GM18870 (cell line): Measurements from ENCODE around the gene SNX24.
A peak's percentile ranks its signal among the peaks of the same experiment; 100 is the strongest.

Experiments
- ATAC-seq: cut with Tn5 transposase; IDR thresholded peaks from one replicate; pipeline ENCODE4 v1.9.1; 2021; ENCODE audit warnings: moderate library complexity; ENCODE audit not compliant: unreplicated experiment

SNX24 gene

GRCh38 chr5:123000731-123001130 lies 155.3 kb downstream of the SNX24 start:
- no peak for ATAC-seq

GRCh38 chr5:123001808-123002207 lies 156.4 kb downstream of the SNX24 start:
- ATAC-seq: no peak

- no peak for ATAC-seq
These were observed 161.8 kb downstream of the SNX24 start for GRCh38 chr5:123007182-123007581.

- ATAC-seq: no peak
These were observed 162.3 kb downstream of the SNX24 start for GRCh38 chr5:123007754-123008153.

- ATAC-seq: no peak
These were observed 166.9 kb downstream of the SNX24 start for GRCh38 chr5:123012321-123012720.

GRCh38 chr5:123014689-123015088 lies 169.3 kb downstream of the SNX24 start:
- ATAC-seq: no peak

- ATAC-seq: no peak
These were observed 182.8 kb downstream of the SNX24 start for GRCh38 chr5:123028222-123028621.

GRCh38 chr5:123033157-123033671 lies 187.8 kb downstream of the SNX24 start:
- no peak for ATAC-seq

GRCh38 chr5:123035360-123035917 lies 190.0 kb downstream of the SNX24 start:
- peak; percentile 36 for ATAC-seq

GRCh38 chr5:123035918-123036390 lies 190.5 kb downstream of the SNX24 start:
- ATAC-seq: no peak

- no peak for ATAC-seq
These were observed 191.1 kb downstream of the SNX24 start, which contains the start of gene PPIC for GRCh38 chr5:123036391-123037103. TSS of gene PPIC (minus strand) at chr5:123036725. CDS start at chr5:123036625, 100 bp downstream.

GRCh38 chr5:123037104-123037418 lies 191.6 kb downstream of the SNX24 start:
- ATAC-seq: no peak

GRCh38 chr5:123039673-123040072 lies 194.3 kb downstream of the SNX24 start:
- no peak for ATAC-seq

GRCh38 chr5:123044926-123045617 lies 199.7 kb downstream of the SNX24 start:
- ATAC-seq: no peak

GRCh38 chr5:123046222-123046621 lies 200.8 kb downstream of the SNX24 start:
- no peak for ATAC-seq

GRCh38 chr5:123047706-123048105 lies 202.3 kb downstream of the SNX24 start:
- no peak for ATAC-seq

GRCh38 chr5:123051206-123051605 lies 205.8 kb downstream of the SNX24 start:
- no peak for ATAC-seq
